Fibroblast of lung (primary cell): ENCODE data around the gene RPUSD2. TPM values are rescaled to one million over a fixed set of nuclear protein-coding genes. Genes with fewer than 3 reads are reported as not detected.

Experiments
- DNase-seq, 2 donors: peaks; one replicate each; pipeline versions ENCODE4 v3.0.0 to v3.0.0-alpha.2; 2010; ENCODE audit warnings: low read depth in 2 of 2
- H2AFZ ChIP-seq: 2 replicates; pipeline ENCODE4 v1.5.1; 2012; ENCODE audit warnings: low read length, control low read depth, inconsistent platforms
- H3K27ac ChIP-seq: 2 replicates; pipeline ENCODE4 v1.5.1; 2011; ENCODE audit warnings: low read length, control low read depth; ENCODE audit not compliant: insufficient read depth
- H3K27me3 ChIP-seq: 2 replicates; pipeline ENCODE4 v1.5.1; 2011; ENCODE audit warnings: mild to moderate bottlenecking, low read length; ENCODE audit not compliant: control insufficient read depth, insufficient read depth
- H3K36me3 ChIP-seq: 2 replicates; pipeline ENCODE4 v1.5.1; 2011; ENCODE audit warnings: low read length; ENCODE audit not compliant: control insufficient read depth, insufficient read depth
- H3K4me1 ChIP-seq: 2 replicates; pipeline ENCODE4 v1.5.1; 2011; ENCODE audit warnings: low read length; ENCODE audit not compliant: control insufficient read depth, insufficient read depth; ENCODE audit errors: extremely low read depth
- H3K4me2 ChIP-seq: 2 replicates; pipeline ENCODE4 v1.5.1; 2011; ENCODE audit warnings: low read length, control low read depth; ENCODE audit not compliant: insufficient read depth; ENCODE audit errors: extremely low read depth
- H3K4me3 ChIP-seq, 4 experiments: fragments of 200-600 bp in 1 of 4; sonication (generic) in 1 of 4; replicated peaks in 1 of 4; 2 replicates each; pipeline ENCODE4 v1.5.1; 2011 to 2016; ENCODE audit warnings: low read length in 4 of 4, low read depth in 3 of 4, mild to moderate bottlenecking in 3 of 4, control low read depth in 2 of 4, inconsistent platforms in 1 of 4, mixed read lengths in 1 of 4; ENCODE audit not compliant: insufficient read depth in 1 of 4; ENCODE audit errors: control extremely low read depth in 1 of 4
- H3K79me2 ChIP-seq: 2 replicates; pipeline ENCODE4 v1.5.1; 2012; ENCODE audit warnings: mild to moderate bottlenecking, low read length, inconsistent platforms; ENCODE audit not compliant: control insufficient read depth, insufficient read depth
- H3K9ac ChIP-seq: 2 replicates; pipeline ENCODE4 v1.5.1; 2011; ENCODE audit warnings: mild to moderate bottlenecking, low read length, control low read depth; ENCODE audit not compliant: insufficient read depth
- H3K9me3 ChIP-seq: 2 replicates; pipeline ENCODE4 v1.5.1; 2012; ENCODE audit warnings: low read depth, low read length; ENCODE audit not compliant: control insufficient read depth, insufficient read depth
- H4K20me1 ChIP-seq: 2 replicates; pipeline ENCODE4 v1.5.1; 2011; ENCODE audit warnings: low read length; ENCODE audit not compliant: control insufficient read depth, insufficient read depth; ENCODE audit errors: extremely low read depth
- CTCF ChIP-seq, 2 donors: IDR thresholded peaks in 1 of 2; conservative IDR thresholded peaks in 1 of 2; 1 replicate in 1 of 2; 2 replicates in 1 of 2; pipeline ENCODE4 v1.5.1; 2011 to 2012; ENCODE audit warnings: low read length in 2 of 2, control low read depth in 1 of 2, inconsistent platforms in 1 of 2, low read depth in 1 of 2, mild to moderate bottlenecking in 1 of 2
- EZH2 ChIP-seq: IDR thresholded peaks from 2 replicates; pipeline ENCODE4 v1.5.1; 2012; ENCODE audit warnings: low read length, control low read depth, mild to moderate bottlenecking; ENCODE audit errors: missing control alignments
- polyA plus RNA-seq, 2 donors: library from polyadenylated mRNA; depleted of rRNA in 1 of 2; stranded (reverse) in 1 of 2; unstranded in 1 of 2; fragments of >200 nt; gene quantifications; 2 replicates each; pipeline ENCODE4 v1.2.1, GENCODE V29; 2011 to 2012; ENCODE audit warnings: missing spikeins in 1 of 2
- total RNA-seq: library from RNA; depleted of rRNA; stranded (reverse); fragments of >200 nt; gene quantifications from 2 replicates; pipeline ENCODE4 v1.2.1, GENCODE V29; 2014

RPUSD2 gene
- total and polyA plus RNA-seq, 2 donors (not counting 1 experiment from before 2014, with no cell fraction given): 4.9 to 11.6 TPM

- Histone ChIP-seq H4K20me1 (no peaks in the 10 kb centered on the region), H3K4me2 (no peak overlapping the region), H3K9ac (no peak overlapping the region), H2AFZ (no peak overlapping the region), H3K36me3 (no peaks in the 10 kb centered on the region), H3K27ac (no peak overlapping the region), H3K4me1 (no peaks in the 10 kb centered on the region), H3K4me3 (no peak overlapping the region), H3K9me3 (no peaks in the 10 kb centered on the region), H3K79me2 (no peaks in the 10 kb centered on the region), H3K27me3 (no peaks in the 10 kb centered on the region)
- DNase-seq: no peak
- TF ChIP-seq CTCF (conservative IDR thresholded peaks at IDR 0.05 in 1 of 2, IDR thresholded peaks at IDR 0.05 in 1 of 2; ENCODE audit: low read depth in 1 of 2, low read length in 2 of 2): no peak
Measured at GRCh38 chr15:40543631-40544294, 25.3 kb upstream of the RPUSD2 start.

GRCh38 chr15:40545457-40545856, 23.6 kb upstream of the RPUSD2 start:
- Histone ChIP-seq H3K4me3 (no peak overlapping the region), H3K27ac (no peak overlapping the region), H3K79me2 (no peaks in the 10 kb centered on the region), H3K4me1 (no peaks in the 10 kb centered on the region), H2AFZ (no peak overlapping the region), H3K36me3 (peaks cover 1% of the 10 kb centered on the region), H3K9me3 (no peaks in the 10 kb centered on the region), H3K4me2 (no peak overlapping the region), H3K27me3 (no peaks in the 10 kb centered on the region), H3K9ac (no peak overlapping the region), H4K20me1 (no peaks in the 10 kb centered on the region)
- peak in 1 of 2 donors; percentile 5 for TF ChIP-seq CTCF (conservative IDR thresholded peaks at IDR 0.05 in 1 of 2, IDR thresholded peaks at IDR 0.05 in 1 of 2; ENCODE audit: low read depth in 1 of 2, low read length in 2 of 2)
- no peak for TF ChIP-seq EZH2
- DNase-seq: no peak

GRCh38 chr15:40548610-40549009, 20.5 kb upstream of the RPUSD2 start:
- H2AFZ ChIP-seq: no peak overlapping the region
- H3K4me2 ChIP-seq: no peak overlapping the region
- no peaks in the 10 kb centered on the region for H3K79me2 ChIP-seq
- DNase-seq: no peak
- TF ChIP-seq EZH2 (no peak), CTCF (conservative IDR thresholded peaks at IDR 0.05 in 1 of 2, IDR thresholded peaks at IDR 0.05 in 1 of 2; ENCODE audit: low read depth in 1 of 2, low read length in 2 of 2) (no peak)
- H3K36me3 ChIP-seq: peaks cover 1% of the 10 kb centered on the region
- H4K20me1 ChIP-seq: no peaks in the 10 kb centered on the region
- no peak overlapping the region for H3K27ac ChIP-seq
- no peaks in the 10 kb centered on the region for H3K9me3 ChIP-seq
- no peaks in the 10 kb centered on the region for H3K4me1 ChIP-seq
- no peak overlapping the region for H3K4me3 ChIP-seq
- H3K27me3 ChIP-seq: no peaks in the 10 kb centered on the region
- no peak overlapping the region for H3K9ac ChIP-seq
